A673 (cell line): ENCODE data around the gene TBC1D2B.
"Not testable (repeated sequence)": the region's sequence is repeated elsewhere in the genome, so short reads cannot be mapped to it uniquely, and the experiment has no call there.

Experiments
- CTCF ChIP-seq: fragments of 300-800, 200-600 bp; sonication (generic); conservative IDR thresholded peaks from 2 replicates; pipeline ENCODE4 v1.5.1; 2017; ENCODE audit warnings: low read depth, mild to moderate bottlenecking, antibody characterized with exemption, low read length, moderate library complexity, mixed read lengths
- EZH2 ChIP-seq: fragments of 200-600 bp; sonication (generic); IDR thresholded peaks from 2 replicates; pipeline ENCODE4 v1.6.1; 2017; ENCODE audit warnings: borderline replicate concordance, low read depth, mild to moderate bottlenecking, mixed read lengths, antibody characterized with exemption, low read length; ENCODE audit not compliant: poor library complexity, severe bottlenecking

- not testable (repeated sequence) for TF ChIP-seq CTCF, EZH2
Measured at GRCh38 chr15:77987765-77988136, 89.8 kb downstream of the TBC1D2B start.
